Thyroid gland (tissue), 4 donors: Measurements from ENCODE around the gene BMERB1. TPM values are rescaled to one million over a fixed set of nuclear protein-coding genes. Genes with fewer than 3 reads are reported as not detected.
"Not testable (repeated sequence)": the region's sequence is repeated elsewhere in the genome, so short reads cannot be mapped to it uniquely, and the experiment has no call there.

Source experiments
- DNase-seq, 2 donors: peaks; one replicate each; pipeline ENCODE4 v3.0.0-alpha.2; 2019
- H3K27ac ChIP-seq, 3 donors: fragments of 200-600 bp; sonication (generic); 1 replicate in 2 of 3; 2 replicates in 1 of 3; pipeline ENCODE4 v1.5.1; 2016 to 2019; ENCODE audit warnings: mild to moderate bottlenecking in 1 of 3, moderate library complexity in 1 of 3
- H3K27me3 ChIP-seq: fragments of 200-600 bp; sonication (generic); one replicate; pipeline ENCODE4 v1.5.1; 2019
- H3K36me3 ChIP-seq, 2 donors: fragments of 200-600 bp; sonication (generic); one replicate each; pipeline ENCODE4 v1.5.1; 2016 to 2019
- H3K4me1 ChIP-seq, 2 donors: fragments of 200-600 bp; sonication (generic); one replicate each; pipeline ENCODE4 v1.5.1; 2017 to 2019
- H3K4me3 ChIP-seq, 3 donors: fragments of 200-600 bp; sonication (generic); replicated peaks in 1 of 3; 1 replicate in 2 of 3; 2 replicates in 1 of 3; pipeline ENCODE4 v1.5.1; 2016; ENCODE audit warnings: mild to moderate bottlenecking in 1 of 3
- H3K9me3 ChIP-seq: fragments of 200-600 bp; sonication (generic); one replicate; pipeline ENCODE4 v1.5.1; 2017
- CTCF ChIP-seq, 6 experiments: fragments of 200-600 bp in 3 of 6; fragments of 450-650 bp in 3 of 6; sonication (generic) in 3 of 6; IDR thresholded peaks; one replicate each; pipeline ENCODE4 v1.5.1; 2016 to 2019; ENCODE audit warnings: antibody characterized with exemption in 6 of 6, mild to moderate bottlenecking in 2 of 6, inconsistent platforms in 1 of 6, moderate library complexity in 1 of 6
- POLR2A ChIP-seq, 2 donors: fragments of 450-650 bp; IDR thresholded peaks; one replicate each; pipeline ENCODE4 v1.6.1; 2017; ENCODE audit warnings: antibody characterized with exemption in 2 of 2, mild to moderate bottlenecking in 2 of 2, moderate library complexity in 1 of 2
- WGBS, 2 donors: methylation state at CpG; one replicate each; pipeline ENCODE4 v1.1.5; 2017; 5-methylcytosine and 5-hydroxymethylcytosine counted together
- intact Hi-C: fragments of 100-400 bp; cut with DNase I; formaldehyde crosslinking; loops from one replicate; pipeline ENCODE4 v1.15.1; 2023
- total RNA-seq, 4 donors: library from RNA; depleted of rRNA; stranded (reverse); fragments of >200 nt; gene quantifications; one replicate each; pipeline ENCODE4 v1.2.3, GENCODE V29; 2016

The BMERB1 gene
- total RNA-seq, 4 donors from 2014 or later, result 13.7 to 31.0 (median 23.0) TPM

GRCh38 chr16:15446901-15447300, 12.5 kb downstream of the BMERB1 start:
- Histone ChIP-seq H3K27me3 (no peaks in the 10 kb centered on the region), H3K4me3 (no peak overlapping the region), H3K36me3 (no peaks in the 10 kb centered on the region), H3K4me1 (no peaks in the 10 kb centered on the region), H3K9me3 (no peaks in the 10 kb centered on the region), H3K27ac (no peak overlapping the region)
- no peak for DNase-seq
- TF ChIP-seq POLR2A (IDR thresholded peaks at IDR 0.05) (no peak), CTCF (IDR thresholded peaks at IDR 0.05) (no peak)
- 90 to 91% methylated on average over 5 of the region's 5 CpGs for WGBS, 2 donors
- intact Hi-C loops, result no loop called here

GRCh38 chr16:15450624-15451023, 16.2 kb downstream of the BMERB1 start:
- WGBS, 2 donors, result 88% methylated on average over 4 to 6 of the region's 6 CpGs
- H3K27me3 ChIP-seq, result no peaks in the 10 kb centered on the region
- no peaks in the 10 kb centered on the region for H3K36me3 ChIP-seq
- no peak overlapping the region for H3K27ac ChIP-seq
- no peaks in the 10 kb centered on the region for H3K9me3 ChIP-seq
- intact Hi-C loops, result no loop called here
- no peak for DNase-seq
- H3K4me3 ChIP-seq, result no peak overlapping the region
- no peak for TF ChIP-seq CTCF (IDR thresholded peaks at IDR 0.05)
- TF ChIP-seq POLR2A (IDR thresholded peaks at IDR 0.05), result no peak
- no peaks in the 10 kb centered on the region for H3K4me1 ChIP-seq

- 69 to 80% methylated on average over 10 of the region's 10 CpGs for WGBS, 2 donors
- no peaks in the 10 kb centered on the region for H3K36me3 ChIP-seq
- no peaks in the 10 kb centered on the region for H3K4me1 ChIP-seq
- no peaks in the 10 kb centered on the region for H3K9me3 ChIP-seq
- no peak overlapping the region for H3K27ac ChIP-seq
- TF ChIP-seq CTCF (IDR thresholded peaks at IDR 0.05) (no peak), POLR2A (IDR thresholded peaks at IDR 0.05) (no peak)
- no peaks in the 10 kb centered on the region for H3K27me3 ChIP-seq
- H3K4me3 ChIP-seq, result no peak overlapping the region
- no peak for DNase-seq
- intact Hi-C loops, result no loop called here
These were observed 16.8 kb downstream of the BMERB1 start for GRCh38 chr16:15451098-15451731.

DNA sequence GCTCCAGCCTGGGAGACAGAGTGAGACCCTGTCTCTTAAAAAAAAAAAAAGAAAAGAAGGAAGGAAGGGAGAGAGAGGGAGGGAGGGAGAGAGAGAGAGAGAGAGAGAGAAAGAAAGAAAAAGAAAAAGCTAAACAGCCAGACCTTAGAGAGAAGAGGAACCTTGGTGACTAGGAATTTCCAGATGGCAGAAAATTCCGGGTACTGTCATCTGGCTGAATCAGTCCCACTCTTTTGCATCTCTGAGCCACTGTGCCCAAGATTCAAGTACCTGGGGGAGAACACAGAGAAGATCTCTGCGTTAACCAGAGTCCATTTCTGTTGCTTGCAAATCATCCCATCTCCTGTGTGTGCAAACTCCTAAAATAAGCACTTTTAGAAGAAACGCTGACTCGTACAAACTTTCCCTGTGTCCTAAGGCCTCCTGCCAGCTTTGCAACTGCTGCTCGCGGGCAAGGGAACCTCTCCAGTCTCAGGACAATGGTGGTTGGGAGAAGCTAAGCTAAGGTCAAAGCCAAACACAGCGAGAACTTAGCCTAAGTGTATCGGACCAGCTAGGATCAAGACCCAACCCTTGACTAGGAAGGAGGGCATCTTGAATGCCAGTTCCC, 18.0 kb downstream of the BMERB1 start:
- no peak overlapping the region for H3K4me3 ChIP-seq
- intact Hi-C loops, result no loop called here
- H3K27ac ChIP-seq, result no peak overlapping the region
- DNase-seq, result no peak
- no peak for TF ChIP-seq CTCF (IDR thresholded peaks at IDR 0.05)
- TF ChIP-seq POLR2A (IDR thresholded peaks at IDR 0.05), result no peak
- H3K36me3 ChIP-seq, result no peaks in the 10 kb centered on the region
- H3K9me3 ChIP-seq, result no peaks in the 10 kb centered on the region
- 41 to 56% methylated on average over 8 of the region's 8 CpGs for WGBS, 2 donors
- H3K27me3 ChIP-seq, result no peaks in the 10 kb centered on the region
- no peaks in the 10 kb centered on the region for H3K4me1 ChIP-seq

GRCh38 chr16:15453296-15453695, 18.9 kb downstream of the BMERB1 start:
- DNase-seq, H3K36me3 ChIP-seq, H3K27ac ChIP-seq, H3K9me3 ChIP-seq, H3K4me3 ChIP-seq, H3K27me3 ChIP-seq, intact Hi-C loops, H3K4me1 ChIP-seq: not testable (repeated sequence)
- WGBS, 2 donors, result 89 to 93% methylated on average over 7 of the region's 7 CpGs

DNA sequence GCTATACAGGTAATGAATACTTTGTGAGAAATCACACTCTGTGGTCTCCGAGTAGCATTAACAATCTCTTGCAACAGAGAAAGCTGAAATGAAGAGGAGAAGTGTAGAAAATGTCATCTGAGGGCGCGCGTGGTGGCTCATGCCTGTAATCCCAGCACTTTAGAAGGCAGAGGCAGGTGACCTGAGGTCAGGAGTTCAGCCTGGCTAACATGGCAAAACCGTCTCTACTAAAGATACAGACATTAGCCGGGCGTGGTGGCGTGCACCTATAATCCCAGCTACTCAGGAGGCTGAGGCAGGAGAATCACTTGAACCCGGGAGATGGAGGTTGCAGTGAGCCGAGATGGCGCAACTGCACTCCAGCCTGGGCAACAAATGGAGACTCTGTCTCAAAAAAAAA, 20.5 kb downstream of the BMERB1 start:
- WGBS, 2 donors, result 92 to 94% methylated on average over 11 of the region's 11 CpGs
- H3K4me1 ChIP-seq, DNase-seq, H3K27me3 ChIP-seq, H3K9me3 ChIP-seq, H3K4me3 ChIP-seq, intact Hi-C loops, H3K36me3 ChIP-seq, H3K27ac ChIP-seq: not testable (repeated sequence)
